CD1c-positive myeloid dendritic cell (primary cell): ENCODE measurements around the gene SERPINB7.
"Not testable (repeated sequence)": the region's sequence is repeated elsewhere in the genome, so short reads cannot be mapped to it uniquely, and the experiment has no call there.

Source experiments
- DNase-seq: peaks from one replicate; pipeline ENCODE4 v3.0.0-alpha.2; 2016; ENCODE audit errors: extremely low spot score

SERPINB7 gene, protein sequence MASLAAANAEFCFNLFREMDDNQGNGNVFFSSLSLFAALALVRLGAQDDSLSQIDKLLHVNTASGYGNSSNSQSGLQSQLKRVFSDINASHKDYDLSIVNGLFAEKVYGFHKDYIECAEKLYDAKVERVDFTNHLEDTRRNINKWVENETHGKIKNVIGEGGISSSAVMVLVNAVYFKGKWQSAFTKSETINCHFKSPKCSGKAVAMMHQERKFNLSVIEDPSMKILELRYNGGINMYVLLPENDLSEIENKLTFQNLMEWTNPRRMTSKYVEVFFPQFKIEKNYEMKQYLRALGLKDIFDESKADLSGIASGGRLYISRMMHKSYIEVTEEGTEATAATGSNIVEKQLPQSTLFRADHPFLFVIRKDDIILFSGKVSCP

DNA sequence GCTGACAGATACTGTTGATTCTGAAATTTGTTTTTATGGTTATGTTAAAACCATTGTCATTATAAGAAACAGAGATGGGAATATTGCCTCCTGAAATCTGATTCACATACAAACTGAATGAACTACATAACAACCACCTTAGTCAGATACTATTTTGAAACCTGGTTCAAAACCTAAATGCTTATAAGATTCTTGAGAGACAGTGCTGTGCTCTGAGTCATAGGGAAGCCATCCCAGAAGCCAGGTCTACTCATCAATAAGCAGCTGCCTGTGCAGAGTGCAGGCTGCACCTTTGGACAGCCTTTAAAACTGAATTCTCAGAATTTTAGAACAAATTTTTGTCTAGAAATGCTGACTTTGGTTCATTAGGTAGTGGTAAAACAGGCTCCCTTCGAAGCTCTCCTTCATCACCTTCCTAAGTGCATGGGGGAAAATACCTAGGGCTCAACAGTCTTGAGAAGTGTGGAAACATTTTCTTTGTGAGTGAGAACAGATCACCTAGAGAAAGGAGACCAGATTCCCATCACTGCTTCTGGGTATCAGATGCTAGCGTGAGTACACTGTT, at the start of gene SERPINB7:
TSS of gene SERPINB7 (plus strand) at position 253 of the 565 bp plus-strand sequence. CDS start 6,955 bp downstream, outside the sequence.
- DNase-seq, result no peak

- DNase-seq, result no peak
Observed at GRCh38 chr18:63725682-63726480, 49.3 kb upstream of the SERPINB7 start.

- DNase-seq, result no peak
Observed at GRCh38 chr18:63730773-63731172, 44.4 kb upstream of the SERPINB7 start.

GRCh38 chr18:63731215-63731614, 44.0 kb upstream of the SERPINB7 start:
- no peak for DNase-seq

DNA sequence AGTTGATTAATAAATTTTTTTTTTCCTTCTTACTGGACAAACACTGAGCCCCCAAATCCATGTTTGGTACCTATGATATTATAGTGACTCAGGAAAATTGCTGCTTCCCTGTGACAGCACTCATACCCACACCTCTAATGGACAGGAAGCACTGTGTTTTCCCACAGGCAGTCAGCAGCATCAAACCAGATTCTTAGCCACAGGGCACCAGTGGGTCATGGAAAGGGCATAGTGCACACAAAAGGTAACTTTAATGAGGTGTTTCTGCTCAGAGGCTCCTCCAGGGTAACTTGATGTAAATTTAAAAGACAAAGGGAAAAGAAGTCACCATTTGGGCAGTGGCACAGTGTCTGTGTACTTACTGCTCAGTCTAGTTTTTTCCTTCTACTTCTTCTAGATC, 38.3 kb upstream of the SERPINB7 start:
- DNase-seq, result no peak

- DNase-seq, result no peak
Observed at GRCh38 chr18:63741769-63742168, 33.4 kb upstream of the SERPINB7 start.

GRCh38 chr18:63747006-63747405, 28.2 kb upstream of the SERPINB7 start:
- DNase-seq, result no peak

DNA sequence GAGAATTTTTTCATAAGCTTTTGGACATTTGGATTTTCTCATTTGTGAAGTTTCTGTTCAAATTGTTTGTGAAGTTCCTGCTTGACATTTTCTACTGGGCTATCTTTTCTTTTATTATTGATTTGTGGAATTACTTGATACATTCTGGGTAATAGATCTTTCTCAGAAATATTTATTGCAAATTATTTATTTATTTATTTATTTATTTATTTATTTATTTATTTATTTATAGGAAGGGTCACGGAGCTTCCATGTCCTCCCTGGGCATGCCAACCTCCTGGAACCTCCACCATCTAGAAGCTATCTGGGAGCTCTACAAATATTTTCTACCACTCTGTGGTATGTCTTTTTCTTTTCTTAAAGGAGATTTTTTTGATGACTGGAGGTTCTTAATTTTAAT, 25.7 kb upstream of the SERPINB7 start:
- no peak for DNase-seq

DNA sequence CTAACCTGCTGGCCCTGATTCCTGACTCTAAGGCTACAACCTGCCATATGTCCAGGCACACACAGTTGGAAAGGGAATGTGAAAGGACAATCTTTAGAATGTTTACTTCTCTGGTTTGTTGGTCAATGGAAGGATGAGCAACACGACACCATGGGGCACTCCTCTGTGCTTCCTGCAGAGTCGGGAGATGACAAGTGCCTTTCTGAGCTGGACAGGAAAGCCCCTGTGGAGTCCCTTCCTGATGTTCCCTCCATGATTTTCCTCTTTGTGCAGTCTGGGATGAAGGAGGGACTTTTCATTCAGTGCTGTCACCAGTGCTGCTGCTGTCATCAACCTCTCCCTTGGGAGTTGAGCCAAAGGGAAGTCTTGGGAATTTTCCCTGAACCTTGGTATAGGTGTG, 22.6 kb upstream of the SERPINB7 start:
- no peak for DNase-seq

- DNase-seq, result no peak
Observed at GRCh38 chr18:63753676-63754075, 21.5 kb upstream of the SERPINB7 start.

DNA sequence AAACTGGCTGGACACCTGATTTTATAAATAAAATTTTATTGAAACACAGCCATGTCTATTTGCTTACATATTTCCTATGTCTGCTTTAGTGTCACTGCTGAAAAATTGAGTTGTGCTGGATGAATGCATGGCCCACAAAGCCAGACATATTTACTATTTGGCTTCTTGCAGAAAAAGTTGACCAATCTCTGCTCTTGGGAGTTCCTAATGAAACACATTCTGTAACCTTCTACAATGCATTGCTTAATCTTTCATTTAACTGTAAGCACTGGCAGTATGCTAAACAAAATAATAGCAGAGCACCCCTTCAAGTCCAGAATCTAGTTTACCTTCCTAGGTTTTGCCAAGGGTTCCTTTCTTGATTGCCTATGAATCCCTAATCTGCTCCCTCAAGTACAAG, 17.7 kb upstream of the SERPINB7 start:
- DNase-seq, result no peak

GRCh38 chr18:63758615-63759240, 16.5 kb upstream of the SERPINB7 start:
- DNase-seq, result no peak

GRCh38 chr18:63759786-63760185, 15.4 kb upstream of the SERPINB7 start:
- not testable (repeated sequence) for DNase-seq

DNA sequence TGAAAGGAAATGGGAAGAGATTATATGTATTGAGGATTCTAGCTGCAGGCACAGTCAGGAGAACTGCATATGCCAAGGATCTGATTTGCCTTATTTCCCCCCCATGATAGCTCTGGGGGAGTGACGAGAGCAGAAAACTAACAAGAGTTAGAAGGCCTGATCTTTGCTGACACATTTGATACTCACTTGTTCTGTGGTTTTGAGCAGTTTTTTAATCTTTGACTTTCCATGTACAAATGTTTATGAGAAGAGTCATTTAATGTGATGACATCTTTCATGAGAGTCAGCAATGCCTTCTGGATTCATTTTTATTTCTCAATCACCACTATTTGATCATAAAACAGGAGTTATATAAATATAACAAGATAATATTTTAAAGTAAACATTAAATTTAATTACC, 12.7 kb upstream of the SERPINB7 start:
- DNase-seq, result no peak

DNA sequence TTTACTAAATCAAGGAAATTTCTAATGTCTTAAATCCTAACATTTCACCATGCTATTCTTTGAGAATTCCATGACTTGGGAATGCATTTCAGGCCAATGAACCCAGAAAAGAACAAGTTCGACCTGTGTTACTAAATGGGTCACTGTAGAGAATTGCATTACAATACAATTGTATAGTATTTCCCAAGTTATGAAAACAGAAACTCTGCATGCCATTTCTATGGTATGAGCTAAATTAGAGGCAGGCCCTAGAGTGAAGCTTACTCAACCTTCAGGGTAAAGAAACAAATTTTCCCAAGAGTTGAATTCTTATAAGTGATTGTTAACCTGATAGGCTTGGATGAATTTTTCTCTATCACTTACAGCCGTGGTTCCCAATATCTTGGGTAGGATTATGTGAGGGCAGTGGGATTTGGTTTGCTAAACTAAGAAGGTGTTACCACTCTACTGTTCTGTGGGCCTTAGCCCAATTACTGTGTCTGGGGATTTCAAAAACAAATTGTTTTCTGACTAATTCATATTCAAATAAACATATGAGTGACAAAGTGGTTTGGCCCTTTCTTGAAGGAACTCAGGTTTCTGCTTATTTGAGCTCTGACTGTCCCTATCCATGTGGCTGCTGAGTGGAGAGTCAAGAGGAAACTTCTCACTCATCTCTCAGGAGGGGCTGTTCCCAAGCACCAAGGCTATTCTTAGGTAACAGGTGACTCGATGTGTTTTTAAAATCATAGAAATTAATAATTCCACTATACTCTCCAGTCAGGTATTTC, 11.2 kb upstream of the SERPINB7 start:
- no peak for DNase-seq

GRCh38 chr18:63765837-63766236, 9.4 kb upstream of the SERPINB7 start:
- DNase-seq, result no peak

- no peak for DNase-seq
Observed at GRCh38 chr18:63773551-63773950, 1.7 kb upstream of the SERPINB7 start.

DNA sequence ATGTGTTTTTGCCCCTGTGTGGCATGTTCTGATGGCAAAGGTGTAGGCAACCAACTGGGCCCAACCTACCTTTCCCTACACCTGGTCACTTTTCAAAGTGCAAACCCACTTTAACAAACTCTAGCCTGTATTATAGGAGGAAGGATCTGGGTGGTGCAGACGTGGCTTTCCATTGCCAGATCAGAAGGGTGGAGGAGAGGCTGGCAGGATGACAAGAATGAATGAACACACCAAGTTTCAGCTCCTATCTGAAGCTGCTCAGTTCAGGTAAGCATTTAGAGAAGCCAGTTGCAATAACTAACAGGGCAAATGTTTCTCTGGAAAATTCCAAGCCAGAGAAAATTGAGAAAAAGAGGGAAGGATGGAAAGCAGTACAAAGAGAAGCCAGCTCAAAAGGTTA, 707 bp upstream of the SERPINB7 start:
- DNase-seq, result no peak

DNA sequence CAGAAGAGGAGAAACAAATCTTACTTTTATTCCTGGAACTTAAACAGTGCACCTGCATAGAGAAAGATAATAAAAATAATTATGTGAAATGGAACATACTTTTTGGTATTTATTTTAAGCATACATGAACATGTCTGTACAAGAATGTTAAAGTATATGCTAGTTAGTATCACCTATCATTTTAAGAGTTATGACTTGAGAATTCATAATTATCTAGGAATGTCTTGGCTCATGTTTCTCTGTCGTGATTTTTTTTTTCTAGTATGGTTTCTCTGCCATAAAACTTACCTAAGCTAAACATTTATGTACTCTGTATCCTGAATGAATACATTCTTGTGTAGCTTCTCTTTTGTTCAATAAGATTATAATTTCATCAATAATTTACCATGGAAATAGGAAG, 4.2 kb downstream of the SERPINB7 start:
- no peak for DNase-seq

- DNase-seq, result no peak
Observed at GRCh38 chr18:63783394-63783793, 8.2 kb downstream of the SERPINB7 start.

- no peak for DNase-seq
Observed at GRCh38 chr18:63784787-63785452, 9.7 kb downstream of the SERPINB7 start.
